ENCODE results near the gene CES3.
"Not testable (repeated sequence)": the region's sequence is repeated elsewhere in the genome, so short reads cannot be mapped to it uniquely, and the experiment has no call there.

CES3 gene

GRCh38 chr16:66940236-66940635 is 20.8 kb upstream of the CES3 start:
- no peak for TF ChIP-seq CTCF (IDR thresholded peaks at IDR 0.05; ENCODE audit: extremely low read depth, missing control alignments)
- no peak for DNase-seq (ENCODE audit: low spot score)

DNA sequence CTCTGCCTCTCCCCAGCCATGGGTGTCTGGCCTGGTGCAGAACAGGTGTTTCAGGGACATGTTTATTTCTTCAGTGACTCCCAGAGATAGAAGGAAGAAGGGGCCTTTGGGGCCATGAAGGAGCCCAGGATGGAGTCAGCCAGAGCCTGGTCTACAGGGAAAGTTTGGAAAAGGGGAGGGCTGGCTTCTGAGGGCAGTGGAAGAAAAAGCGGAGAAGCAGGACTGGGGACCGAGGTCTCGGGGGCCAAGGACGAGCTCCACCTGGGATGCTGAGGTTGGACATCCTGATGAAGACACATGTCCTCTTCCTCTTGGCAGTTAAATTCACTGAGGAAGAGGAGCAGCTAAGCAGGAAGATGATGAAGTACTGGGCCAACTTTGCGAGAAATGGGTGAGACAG is 18.1 kb upstream of the CES3 start:
- TF ChIP-seq CTCF (IDR thresholded peaks at IDR 0.05; ENCODE audit: extremely low read depth, missing control alignments) = no peak
- no peak for DNase-seq (ENCODE audit: low spot score)

GRCh38 chr16:66943426-66944053 is 17.5 kb upstream of the CES3 start:
- no peak for DNase-seq (ENCODE audit: low spot score)
- TF ChIP-seq CTCF (IDR thresholded peaks at IDR 0.05; ENCODE audit: extremely low read depth, missing control alignments) = no peak

DNA sequence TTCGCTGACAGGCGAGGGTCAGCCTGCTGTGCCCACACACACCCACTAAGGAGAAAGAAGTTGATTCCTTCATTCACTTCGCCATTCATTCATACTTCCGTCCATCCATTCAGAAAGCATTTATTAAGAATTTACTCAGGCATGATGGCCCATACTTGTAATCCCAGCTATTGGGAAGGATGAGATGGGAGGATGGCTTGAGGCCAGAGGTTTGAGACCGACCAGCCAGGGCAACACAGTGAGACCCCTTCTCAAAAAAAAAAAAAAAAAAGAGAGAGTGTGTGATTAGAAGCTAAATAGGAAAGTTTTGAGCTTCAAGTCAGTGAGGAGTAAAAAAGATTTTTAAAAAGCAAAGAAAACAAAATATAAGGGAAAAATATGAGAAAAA is 17.0 kb upstream of the CES3 start:
- no peak for TF ChIP-seq CTCF (IDR thresholded peaks at IDR 0.05; ENCODE audit: extremely low read depth, missing control alignments)
- no peak for DNase-seq (ENCODE audit: low spot score)

- not testable (repeated sequence) for DNase-seq (ENCODE audit: low spot score)
Measured at GRCh38 chr16:66944971-66945370, 16.1 kb upstream of the CES3 start.

- no peak for TF ChIP-seq CTCF (IDR thresholded peaks at IDR 0.05; ENCODE audit: extremely low read depth, missing control alignments)
Measured at GRCh38 chr16:66945939-66946338, 15.1 kb upstream of the CES3 start.

DNA sequence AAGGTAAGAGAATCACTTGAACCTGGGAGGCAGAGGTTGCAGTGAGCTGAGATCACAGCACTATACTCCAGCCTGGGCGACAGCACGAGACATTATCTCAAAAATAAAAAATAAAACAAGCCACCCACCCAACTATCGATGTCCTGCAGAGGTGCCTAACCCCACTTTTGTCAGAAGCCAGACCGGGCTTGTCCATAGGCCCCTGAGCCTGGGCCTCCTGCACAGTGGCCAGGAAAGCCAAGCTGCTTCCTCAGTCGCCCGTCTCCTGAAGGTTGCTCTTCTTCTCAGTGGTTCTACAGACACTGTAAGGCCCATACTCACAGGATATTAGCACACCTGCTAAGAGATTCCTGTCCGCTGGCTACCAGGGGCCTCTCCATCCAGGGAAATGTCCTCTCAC is 14.5 kb upstream of the CES3 start:
- no peak for DNase-seq (ENCODE audit: low spot score)
- no peak for TF ChIP-seq CTCF (IDR thresholded peaks at IDR 0.05; ENCODE audit: extremely low read depth, missing control alignments)

More at GRCh38 chr16:66945939-66946338, 15.1 kb upstream of the CES3 start:
- no peak for DNase-seq (ENCODE audit: low spot score)

GRCh38 chr16:66946974-66947301 is 14.1 kb upstream of the CES3 start:
- no peak for TF ChIP-seq CTCF (IDR thresholded peaks at IDR 0.05; ENCODE audit: extremely low read depth, missing control alignments)
- no peak for DNase-seq (ENCODE audit: low spot score)

Measured in GM20000 (cell line).